HUDEP-2 (cell line): ENCODE data around the gene SBNO1.
A peak's percentile ranks its signal among the peaks of the same experiment; 100 is the strongest.
"Not testable (repeated sequence)": the region's sequence is repeated elsewhere in the genome, so short reads cannot be mapped to it uniquely, and the experiment has no call there.

Experiments used
- DNase-seq, 76 experiments: peaks; one replicate each; lab custom pipeline; 2025; ENCODE audit not compliant: unreplicated experiment in 76 of 76; lab: John Stamatoyannopoulos, UW

The SBNO1 gene

DNA sequence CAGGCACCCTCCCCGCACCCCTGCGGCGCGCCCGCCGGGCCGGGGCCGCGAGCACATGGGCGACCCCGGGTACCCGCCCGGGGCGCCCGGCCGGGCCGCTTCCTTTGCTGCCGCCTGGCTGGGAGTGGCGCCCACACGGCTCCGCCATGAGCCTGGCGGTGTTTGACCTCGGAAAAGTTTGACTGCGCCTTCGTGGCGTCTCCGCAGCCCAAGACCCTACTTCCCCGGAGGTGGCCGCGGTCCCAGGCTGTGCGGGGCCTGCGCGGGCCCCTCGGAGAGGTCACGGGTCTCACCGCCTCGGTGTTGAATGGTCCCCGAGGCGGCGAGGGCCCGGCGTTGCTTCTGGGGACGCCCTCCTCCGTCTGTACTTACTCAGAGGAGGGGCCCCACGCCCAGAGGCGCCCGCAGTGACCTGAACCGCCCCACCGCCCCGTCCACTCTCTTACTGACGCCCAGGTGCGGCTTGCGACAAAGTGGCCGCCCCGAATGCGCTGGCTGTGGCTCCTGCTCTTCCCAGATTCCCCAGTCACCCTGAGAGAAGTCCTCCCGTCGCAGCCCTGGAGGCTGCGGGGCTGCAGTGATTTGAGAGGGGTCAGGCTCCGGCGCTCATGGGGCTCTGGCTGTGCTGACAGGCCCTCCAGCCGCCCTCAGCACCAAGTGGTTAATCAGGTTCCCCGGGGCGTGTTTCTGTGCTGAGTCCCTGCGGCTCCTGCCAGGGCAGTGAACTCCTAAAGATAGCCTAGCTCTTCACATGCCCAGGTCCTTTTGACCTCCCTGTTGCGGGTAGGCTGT, 25.1 kb upstream of the SBNO1 start:
- peak in 34 of 76 experiments; percentile 2 to 51 (median 24) for DNase-seq

DNA sequence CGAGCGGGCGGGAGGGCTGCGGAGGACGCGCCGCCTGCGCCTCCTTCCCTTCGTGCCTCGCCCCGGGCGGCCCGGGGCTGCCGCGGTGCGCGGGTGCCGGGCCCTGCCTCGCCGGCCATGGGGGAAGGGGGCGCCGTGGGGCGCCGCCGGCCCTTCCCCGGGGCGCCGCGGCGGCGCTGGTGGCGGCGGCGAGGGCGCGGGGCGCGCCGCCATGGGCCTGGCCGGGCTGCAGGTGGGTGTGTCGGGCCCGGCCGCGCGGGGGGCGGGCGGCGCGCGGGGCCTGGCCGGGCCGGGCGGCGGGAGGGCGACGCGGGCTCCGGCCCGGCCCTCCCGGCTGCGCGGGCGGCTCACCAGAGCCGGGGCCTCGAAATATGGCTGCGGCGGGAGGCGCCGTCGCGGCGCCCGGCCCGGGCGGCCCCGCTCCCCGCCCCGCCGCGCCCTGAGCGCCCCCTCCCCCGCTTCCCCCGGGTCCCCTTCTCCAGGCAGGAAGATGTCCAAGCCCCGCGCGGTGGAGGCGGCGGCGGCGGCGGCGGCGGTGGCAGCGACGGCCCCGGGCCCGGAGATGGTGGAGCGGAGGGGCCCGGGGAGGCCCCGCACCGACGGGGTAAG, 24.4 kb upstream of the SBNO1 start:
- DNase-seq: no peak

DNA sequence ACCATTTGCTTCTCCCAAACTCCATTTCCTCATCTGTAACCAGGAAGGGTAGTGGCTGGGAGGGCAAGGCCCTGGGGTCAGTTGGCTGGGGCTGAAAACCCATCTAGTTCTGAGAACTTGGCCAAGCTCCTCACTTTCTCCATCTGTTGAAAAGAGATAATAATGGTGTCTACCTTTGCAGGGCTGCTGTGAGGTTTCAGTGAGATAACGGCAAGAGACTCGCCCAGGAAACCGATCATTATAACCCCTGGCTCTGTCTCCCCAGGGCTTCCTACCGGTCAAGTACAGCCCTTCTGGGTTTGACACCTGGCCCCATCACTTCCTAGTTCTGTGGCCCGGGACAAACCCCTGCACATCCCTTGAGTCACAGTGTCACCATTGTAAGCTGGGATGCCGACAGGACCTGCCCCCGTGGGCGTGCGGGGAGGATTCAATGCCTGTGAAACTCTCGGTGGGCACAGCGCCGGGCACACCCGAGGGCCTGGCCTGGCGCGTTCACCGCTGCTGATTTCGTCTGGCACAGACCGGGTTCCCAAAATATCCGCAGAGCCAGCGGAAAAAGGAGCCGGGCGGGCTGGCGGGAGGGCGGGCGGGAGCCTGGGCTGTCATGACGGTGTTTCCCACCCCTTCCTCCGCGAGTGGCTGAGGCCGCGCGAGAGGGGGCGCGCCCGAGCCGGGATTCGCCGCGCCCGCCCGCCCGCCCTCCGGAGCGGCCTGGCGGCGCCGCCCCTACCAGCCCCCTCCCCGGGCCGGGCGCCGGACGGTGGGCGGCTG, 23.7 kb upstream of the SBNO1 start:
- DNase-seq: peak; percentile 32 to 92 (median 73)

DNA sequence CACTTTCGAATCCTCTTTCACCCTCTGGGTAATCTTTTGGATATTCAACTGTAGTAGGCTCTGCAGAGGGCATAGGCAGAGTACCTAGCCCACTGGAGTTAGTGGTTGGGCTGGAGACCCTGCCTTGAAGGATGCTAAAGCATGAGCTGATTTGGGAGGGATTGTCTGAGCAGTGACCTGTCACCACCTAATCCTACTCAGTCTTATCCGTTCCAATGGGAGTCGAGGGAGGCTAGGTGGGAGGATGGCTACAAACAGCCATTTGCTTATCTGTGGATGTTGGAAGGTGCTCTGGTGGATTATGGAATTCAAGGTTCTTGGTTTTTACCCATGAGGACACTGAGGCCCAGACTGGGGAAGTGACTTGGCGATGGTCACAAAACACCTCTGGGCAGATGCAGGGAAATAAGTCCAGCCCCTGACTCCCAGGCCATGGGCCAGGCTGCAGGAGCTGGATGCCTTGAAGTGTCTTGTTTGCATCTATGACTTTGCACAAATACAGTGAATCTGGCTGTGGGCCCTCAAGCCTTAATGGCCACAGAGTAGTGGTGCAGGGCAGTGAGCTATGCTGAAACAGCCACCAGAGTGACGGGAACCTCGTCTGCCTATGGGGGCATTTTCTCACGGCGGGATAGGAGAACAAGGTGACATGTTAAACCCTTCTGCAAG, 23.0 kb upstream of the SBNO1 start:
- DNase-seq: peak in 30 of 76 experiments; percentile 30 to 84 (median 58)

DNA sequence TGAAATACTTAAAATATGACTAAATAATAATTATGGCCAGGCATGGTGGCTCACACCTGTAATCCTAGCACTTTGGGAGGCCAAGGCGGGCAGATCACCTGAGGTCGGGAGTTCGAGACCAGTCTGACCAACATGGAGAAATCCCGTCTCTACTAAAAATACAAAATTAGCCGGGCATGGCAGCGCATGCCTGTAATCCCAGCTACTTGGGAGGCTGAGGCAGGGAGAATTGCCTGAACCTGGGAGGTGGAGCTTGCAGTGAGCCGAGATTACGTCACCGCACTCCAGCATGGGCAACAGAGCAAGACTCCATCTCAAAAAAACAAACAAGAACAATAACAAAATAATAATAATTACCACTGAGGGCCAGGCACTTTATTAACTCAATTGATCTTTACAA, 20.9 kb upstream of the SBNO1 start:
- DNase-seq: peak in 1 of 76 experiments; percentile 3

DNA sequence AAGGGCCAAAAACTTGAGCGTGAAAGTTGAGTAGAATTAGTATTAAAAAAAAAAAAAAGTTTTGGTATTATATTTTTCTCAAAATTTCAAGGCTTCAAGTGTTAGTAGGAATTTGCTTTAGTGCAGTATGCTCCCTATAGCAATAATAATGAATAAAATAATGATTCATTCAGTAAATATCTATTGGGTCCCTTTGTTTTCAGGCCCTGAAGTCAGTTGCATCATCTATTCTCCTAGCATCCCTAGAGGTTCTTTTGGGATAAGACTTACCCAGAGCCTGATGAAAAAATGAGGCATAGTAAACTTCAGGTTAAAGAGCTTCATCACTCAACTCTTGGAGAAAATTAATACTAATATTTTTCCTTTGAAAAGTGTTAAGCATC, 20.3 kb upstream of the SBNO1 start:
- DNase-seq: peak in 2 of 76 experiments; percentile 5 to 13

DNA sequence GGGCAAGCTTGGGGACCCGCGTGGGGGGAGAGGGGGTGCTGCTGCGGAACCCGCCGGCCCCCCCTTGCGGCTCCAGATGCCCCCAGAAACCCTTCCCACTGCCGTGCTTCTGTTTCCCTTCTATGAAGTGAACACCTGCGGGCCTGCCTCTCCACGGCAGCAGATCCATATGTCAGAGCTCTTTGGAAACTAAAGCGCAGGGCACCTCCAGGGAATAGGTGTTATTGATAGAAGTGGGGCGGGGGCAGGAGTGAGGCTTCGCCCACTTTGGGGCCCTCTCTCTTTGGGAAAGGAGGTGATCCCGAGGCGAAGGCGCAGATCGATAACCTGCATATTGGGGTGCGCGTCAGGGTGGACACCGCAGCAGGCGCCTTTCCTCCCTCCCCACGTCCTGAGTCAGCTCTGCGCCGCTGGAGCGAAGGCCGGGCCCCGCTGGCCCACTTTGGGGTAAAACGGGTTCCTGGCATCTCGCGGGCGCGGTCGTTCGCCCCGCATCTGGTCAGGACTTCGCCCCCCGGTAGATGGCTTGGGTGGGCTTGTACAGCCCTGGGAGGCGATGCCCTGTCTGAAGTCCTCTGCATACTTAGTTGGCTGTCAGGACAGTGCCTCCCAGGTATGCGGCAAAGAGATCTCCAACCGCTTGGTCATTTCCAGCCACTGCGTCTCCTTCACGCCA, 19.8 kb upstream of the SBNO1 start:
- peak in 20 of 76 experiments; percentile 7 to 48 (median 18) for DNase-seq

DNA sequence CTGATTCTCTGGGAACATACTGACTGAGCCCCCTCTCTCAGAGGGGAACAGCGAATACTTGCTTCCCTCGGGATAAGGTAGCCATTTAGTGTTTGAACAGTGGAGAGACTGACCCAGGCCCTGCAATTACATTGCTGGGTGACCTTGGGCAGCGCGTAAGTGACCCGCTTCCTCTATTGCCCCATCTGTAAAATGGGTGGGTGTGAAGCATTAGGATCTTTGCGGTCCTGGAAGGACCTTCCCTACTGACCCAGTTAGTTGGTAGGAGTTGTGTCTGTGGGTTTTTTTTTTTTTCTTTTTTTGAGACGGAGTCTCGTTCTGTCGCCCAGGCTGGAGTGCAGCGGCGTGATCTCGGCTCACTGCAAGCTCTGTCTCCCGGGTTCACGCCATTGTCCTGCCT, 18.0 kb upstream of the SBNO1 start:
- no peak for DNase-seq

DNA sequence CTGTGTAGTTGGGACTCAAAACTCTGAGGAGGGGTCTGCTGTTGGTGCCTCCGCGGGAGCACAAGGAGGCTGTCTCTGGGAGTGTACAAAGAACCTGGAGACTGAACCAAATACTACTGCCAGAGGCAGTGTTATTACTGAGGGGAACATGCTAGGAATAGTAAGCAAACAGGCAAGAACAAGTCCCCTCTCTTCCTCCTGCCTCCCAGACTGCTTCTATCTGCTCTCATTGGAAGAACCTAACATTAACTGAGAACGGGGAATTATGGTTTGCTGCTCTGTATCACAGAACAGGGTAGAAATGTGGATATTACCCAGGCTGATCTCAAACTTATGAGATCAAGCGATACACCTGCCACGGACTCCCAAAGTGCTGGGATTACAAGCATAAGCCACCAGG, 14.7 kb upstream of the SBNO1 start:
- no peak for DNase-seq

DNA sequence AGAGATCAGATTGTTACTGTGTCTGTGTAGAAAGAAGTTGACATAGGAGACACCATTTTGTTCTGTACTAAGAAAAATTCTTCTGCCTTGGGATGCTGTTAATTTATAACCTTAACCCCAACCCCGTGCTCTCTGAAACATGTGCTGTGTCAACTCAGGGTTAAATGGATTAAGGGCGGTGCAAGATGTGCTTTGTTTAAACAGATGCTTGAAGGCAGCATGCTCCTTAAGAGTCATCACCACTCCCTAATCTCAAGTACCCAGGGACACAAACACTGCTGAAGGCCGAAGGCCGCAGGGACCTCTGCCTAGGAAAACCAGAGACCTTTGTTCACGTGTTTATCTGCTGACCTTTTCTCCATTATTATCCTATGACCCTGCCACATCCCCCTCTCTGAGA, 7.8 kb upstream of the SBNO1 start:
- not testable (repeated sequence) for DNase-seq

DNA sequence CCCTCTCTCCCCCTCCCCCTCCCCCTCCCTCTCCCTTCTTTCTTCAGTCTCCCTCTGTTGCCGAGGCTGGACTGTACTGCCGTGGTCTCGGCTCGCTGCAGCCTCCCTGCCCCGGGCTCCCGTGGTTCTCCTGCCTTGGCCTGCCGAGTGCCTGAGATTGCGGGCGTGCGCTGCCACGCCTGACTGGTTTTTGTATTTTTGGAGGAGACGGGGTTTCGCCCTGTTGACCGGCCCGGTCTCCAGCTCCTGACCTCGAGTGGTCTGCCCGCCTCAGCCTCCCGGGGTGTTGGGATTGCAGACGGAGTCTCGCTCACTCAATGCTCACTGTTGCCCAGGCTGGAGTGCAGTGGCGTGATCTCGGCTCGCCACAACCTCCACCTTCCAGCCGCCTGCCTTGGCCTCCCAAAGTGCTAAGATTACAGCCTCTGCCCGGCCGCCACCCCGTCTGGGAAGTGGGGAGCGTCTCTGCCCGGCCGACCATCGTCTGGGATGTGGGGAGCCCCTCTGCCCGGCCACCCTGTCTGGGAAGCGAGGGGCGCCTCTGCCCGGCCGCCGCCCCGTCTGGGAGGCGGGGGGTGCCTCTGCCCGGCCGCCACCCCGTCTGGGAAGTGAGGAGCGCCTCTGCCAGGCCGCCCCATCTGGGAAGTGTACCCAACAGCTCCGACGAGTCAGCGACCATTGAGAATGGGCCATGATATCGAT, 7.2 kb upstream of the SBNO1 start:
- DNase-seq: not testable (repeated sequence)

DNA sequence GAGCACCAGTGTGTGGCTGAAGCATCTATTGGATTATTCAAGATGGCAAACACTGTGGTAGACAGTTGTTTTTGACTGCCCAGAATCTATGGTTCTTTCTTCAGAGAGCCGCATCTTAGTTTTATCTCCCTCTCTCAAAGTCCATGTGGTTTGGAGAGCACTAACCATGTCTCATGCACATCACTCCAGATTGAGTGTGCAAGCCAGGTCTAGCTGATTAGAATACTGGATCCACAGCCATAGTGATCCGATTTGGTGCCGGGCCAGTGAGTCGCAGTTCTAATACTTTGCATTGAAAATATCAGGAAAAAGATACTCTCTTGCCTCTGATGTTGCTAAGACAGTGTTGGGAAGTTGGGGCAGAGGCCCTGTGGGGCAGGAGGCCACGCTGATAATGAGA, 4.6 kb upstream of the SBNO1 start:
- peak in 1 of 76 experiments; percentile 29 for DNase-seq

DNA sequence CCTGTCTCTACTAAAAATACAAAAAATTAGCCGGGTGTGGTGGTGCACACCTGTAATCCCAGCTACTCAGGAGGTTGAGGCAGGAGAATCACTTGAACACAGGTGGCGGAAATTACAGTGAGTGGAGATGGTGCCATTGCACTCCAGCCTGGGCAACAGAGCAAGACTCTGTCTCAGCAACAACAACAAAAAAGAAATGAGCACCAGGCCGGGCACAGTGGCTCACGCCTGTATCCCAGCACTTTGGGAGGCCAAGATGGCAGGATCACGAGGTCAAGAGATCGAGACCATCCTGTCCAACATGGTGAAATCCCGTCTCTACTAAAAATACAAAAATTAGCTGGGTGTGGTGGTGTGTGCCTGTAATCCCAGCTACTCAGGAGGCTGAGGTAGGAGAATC, 3.8 kb upstream of the SBNO1 start:
- DNase-seq: not testable (repeated sequence)

DNA sequence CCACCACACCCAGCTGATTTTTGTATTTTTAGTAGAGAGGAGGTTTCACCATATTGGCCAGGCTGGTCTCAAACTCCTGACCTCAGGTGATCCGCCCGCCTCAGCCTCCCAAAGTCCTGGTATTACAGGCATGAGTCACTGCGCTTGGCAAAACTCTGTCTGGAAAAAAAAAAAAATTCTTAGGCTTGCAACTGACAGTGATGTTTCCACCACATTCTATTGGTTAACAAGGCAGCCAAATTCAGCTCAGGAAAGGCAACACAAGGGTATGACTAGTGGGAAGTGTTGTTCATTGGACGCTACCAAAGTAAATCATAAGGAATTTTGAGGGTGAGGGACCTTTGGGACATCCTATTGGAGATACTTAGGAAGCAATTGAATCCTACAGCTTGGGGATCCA, 2.9 kb upstream of the SBNO1 start:
- DNase-seq: no peak

DNA sequence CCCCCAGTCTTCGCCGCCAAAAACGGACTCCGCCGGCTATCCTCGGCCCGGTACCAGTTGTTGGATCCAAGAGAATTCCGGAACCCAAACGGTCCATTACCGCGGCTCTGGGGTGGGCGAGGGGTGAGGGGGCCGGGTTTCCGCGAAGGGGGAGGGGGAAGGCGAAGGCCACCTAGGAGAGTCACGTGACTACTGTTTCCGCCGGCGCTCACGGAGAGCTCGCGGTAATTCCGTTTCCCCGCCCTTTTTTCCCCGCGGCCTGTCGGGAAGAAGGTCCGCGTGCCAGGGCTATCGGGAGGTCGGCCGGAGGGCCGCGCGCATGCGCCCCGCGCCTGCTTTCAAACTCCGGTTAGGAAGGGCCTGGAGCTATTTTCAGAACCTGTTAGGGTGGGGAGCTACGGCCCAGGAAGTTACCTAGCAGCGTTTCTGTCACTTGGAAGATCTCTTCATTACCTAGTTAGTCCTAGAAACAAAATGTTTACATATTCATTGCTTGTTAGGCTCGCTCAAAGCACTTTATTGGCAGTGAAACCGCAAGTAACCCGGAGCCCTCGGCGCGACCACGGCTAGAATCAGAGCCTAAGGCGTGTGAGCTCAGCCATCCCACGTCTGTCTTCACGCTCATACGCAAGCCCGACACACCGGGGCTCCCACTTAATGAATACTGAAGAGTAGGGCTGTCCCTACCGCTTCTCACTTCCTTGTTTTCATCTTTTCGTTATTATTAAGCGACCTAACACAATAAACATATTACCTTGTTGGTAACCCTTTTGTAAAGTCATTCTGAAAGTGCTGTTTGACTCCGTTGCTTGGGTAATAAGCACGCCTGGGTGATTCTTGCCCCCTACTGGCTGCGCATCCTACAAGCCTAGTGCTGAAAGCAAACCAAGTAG, 624 bp upstream of the SBNO1 start:
- peak; percentile 60 to 99 (median 96) for DNase-seq

DNA sequence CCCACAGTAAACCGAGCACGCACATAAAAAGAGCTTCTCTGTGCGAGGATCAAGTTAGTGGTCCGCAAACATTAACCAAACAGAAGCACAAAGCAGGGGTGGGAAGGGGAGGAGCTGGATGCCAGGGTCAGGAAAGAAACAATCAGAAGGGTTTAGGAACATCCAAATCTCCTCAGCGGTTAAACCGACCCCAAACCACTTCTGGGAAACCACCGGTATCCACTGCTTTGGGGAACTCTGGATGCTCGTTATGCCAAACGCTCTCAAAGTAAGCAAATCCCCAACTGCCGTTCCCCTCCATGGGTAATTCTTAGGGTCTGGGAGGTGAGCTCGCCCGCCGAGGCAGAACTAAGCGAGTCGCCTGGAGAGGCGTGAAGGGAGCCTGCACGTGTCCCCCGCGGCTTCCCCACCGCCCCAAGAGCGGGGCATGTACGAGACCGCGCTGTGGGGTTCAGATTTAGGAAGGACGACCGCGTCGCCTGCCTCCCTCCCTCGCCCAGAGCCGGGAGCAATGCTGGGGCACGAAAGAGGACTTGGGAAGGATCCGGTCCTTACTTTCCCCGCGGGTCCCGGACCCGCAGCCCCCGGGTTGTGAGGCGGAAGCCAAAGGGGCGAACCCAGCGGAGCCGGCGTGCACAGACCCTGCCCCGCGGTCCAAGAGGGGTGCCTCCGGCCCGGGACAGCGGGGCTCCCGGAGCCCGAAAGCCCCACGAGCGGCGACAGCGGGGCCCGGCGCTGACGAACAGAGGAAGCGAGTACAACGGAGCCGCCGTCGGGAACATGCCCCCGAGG, 711 bp downstream of the SBNO1 start:
- peak in 10 of 76 experiments; percentile 12 to 52 (median 31) for DNase-seq

DNA sequence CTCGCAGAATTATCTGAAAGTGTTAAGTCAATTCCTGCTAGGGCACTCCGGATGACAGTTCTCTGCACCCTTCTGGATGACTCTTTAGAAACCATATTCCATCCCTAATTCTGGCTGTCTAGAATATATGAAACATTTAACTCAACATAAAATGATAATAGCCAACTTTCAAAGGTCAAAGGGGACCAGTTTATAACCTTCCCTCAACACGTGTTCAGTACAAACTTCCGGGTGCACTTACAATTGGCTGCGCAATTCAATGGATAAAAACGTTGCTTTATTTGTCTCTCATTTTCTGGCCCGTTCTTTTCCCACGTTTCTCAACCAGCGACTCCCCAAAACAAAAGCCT, 1.3 kb downstream of the SBNO1 start:
- peak in 3 of 76 experiments; percentile 2 to 45 (median 5) for DNase-seq

DNA sequence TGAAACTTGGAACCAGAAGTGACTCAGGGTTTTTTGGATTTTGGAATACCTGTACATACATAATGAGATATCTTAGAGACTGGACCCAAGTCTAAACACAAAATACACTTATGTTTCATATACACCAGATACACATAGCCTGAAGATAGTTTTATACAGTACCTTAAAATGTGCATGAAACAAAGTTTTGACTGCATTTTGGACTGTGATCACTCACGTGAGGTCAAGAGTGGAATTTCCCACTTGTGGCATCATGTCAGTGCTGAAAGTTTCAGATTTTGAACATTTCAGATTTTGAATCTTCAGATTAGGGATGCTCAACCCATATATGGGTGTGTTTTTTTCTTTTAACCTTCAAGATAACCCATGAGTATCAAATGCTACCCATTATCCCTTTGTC, 6.6 kb downstream of the SBNO1 start:
- DNase-seq: no peak
